Measurements from ENCODE around the gene GPR89B. TPM values are rescaled to one million over a fixed set of nuclear protein-coding genes. Genes with fewer than 3 reads are reported as not detected.
"Not testable (repeated sequence)": the region's sequence is repeated elsewhere in the genome, so short reads cannot be mapped to it uniquely, and the experiment has no call there.

The GPR89B gene
- 10 to 100 TPM; 15.2 to 28.7 (median 26.5) TPM for total RNA-seq

GRCh38 chr1:147928236-147929132 lies at the start of gene GPR89B:
TSS of gene GPR89B (plus strand) at chr1:147928420. CDS start at chr1:147928537, 117 bp downstream.
- H3K36me3 ChIP-seq; intact Hi-C loops (cut with DNase I; ENCODE audit: low total_unique reads); H3K9me3 ChIP-seq; H3K27me3 ChIP-seq; H3K4me1 ChIP-seq: not testable (repeated sequence)
- peak within 1 kb of the TSS; percentile 65 to 90 (median 90) for H3K4me3 ChIP-seq
- H3K27ac ChIP-seq = peak within 1 kb of the TSS; percentile 79 to 87
- DNase-seq (ENCODE audit: low spot score in 2 of 2) = peak; percentile 86 to 90
- TF ChIP-seq POLR2AphosphoS5 (IDR thresholded peaks at IDR 0.05) = peak in 1 of 3 donors; percentile 69

GRCh38 chr1:147879911-147880310 lies 48.3 kb upstream of the GPR89B start:
- DNase-seq (ENCODE audit: low spot score in 2 of 2) = no peak
- Histone ChIP-seq H3K4me1 (no peaks in the 10 kb centered on the region), H3K27ac (no peak overlapping the region), H3K9me3 (no peaks in the 10 kb centered on the region), H3K27me3 (no peaks in the 10 kb centered on the region), H3K36me3 (no peaks in the 10 kb centered on the region), H3K4me3 (no peak overlapping the region)
- intact Hi-C loops (cut with DNase I; ENCODE audit: low total_unique reads) = no loop called here
- TF ChIP-seq, protein P1, sequence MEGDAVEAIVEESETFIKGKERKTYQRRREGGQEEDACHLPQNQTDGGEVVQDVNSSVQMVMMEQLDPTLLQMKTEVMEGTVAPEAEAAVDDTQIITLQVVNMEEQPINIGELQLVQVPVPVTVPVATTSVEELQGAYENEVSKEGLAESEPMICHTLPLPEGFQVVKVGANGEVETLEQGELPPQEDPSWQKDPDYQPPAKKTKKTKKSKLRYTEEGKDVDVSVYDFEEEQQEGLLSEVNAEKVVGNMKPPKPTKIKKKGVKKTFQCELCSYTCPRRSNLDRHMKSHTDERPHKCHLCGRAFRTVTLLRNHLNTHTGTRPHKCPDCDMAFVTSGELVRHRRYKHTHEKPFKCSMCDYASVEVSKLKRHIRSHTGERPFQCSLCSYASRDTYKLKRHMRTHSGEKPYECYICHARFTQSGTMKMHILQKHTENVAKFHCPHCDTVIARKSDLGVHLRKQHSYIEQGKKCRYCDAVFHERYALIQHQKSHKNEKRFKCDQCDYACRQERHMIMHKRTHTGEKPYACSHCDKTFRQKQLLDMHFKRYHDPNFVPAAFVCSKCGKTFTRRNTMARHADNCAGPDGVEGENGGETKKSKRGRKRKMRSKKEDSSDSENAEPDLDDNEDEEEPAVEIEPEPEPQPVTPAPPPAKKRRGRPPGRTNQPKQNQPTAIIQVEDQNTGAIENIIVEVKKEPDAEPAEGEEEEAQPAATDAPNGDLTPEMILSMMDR (IDR thresholded peaks at IDR 0.05) = no peak
- TF ChIP-seq POLR2A (IDR thresholded peaks at IDR 0.05) (no peak), POLR2AphosphoS5 (IDR thresholded peaks at IDR 0.05) (no peak)

DNA sequence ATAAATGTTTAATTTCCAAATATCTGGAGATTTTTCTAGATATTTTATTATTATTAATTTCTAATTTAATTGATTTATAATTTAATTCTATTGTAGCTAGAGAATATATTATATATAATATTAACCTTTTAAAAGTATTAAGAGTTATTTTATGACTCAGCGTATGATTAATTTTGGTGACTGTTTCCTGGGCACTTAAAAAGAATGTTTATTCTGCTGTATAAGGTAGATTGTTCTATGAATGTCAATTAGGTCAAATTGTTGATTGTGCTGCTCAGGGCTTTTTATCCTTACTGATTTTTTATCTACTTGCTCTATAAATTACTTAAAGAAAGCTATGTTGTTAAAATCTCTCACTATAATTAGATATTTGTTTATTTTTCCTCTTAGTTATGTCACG lies 45.7 kb upstream of the GPR89B start:
- DNase-seq (ENCODE audit: low spot score in 2 of 2) = no peak
- TF ChIP-seq POLR2A (IDR thresholded peaks at IDR 0.05) = no peak
- TF ChIP-seq, protein P1 (IDR thresholded peaks at IDR 0.05) = no peak
- no peak for TF ChIP-seq POLR2AphosphoS5 (IDR thresholded peaks at IDR 0.05)
- Histone ChIP-seq H3K4me3 (no peak overlapping the region), H3K27ac (no peak overlapping the region), H3K36me3 (no peaks in the 10 kb centered on the region), H3K9me3 (no peaks in the 10 kb centered on the region), H3K27me3 (no peaks in the 10 kb centered on the region), H3K4me1 (no peaks in the 10 kb centered on the region)
- intact Hi-C loops (cut with DNase I; ENCODE audit: low total_unique reads) = no loop called here

DNA sequence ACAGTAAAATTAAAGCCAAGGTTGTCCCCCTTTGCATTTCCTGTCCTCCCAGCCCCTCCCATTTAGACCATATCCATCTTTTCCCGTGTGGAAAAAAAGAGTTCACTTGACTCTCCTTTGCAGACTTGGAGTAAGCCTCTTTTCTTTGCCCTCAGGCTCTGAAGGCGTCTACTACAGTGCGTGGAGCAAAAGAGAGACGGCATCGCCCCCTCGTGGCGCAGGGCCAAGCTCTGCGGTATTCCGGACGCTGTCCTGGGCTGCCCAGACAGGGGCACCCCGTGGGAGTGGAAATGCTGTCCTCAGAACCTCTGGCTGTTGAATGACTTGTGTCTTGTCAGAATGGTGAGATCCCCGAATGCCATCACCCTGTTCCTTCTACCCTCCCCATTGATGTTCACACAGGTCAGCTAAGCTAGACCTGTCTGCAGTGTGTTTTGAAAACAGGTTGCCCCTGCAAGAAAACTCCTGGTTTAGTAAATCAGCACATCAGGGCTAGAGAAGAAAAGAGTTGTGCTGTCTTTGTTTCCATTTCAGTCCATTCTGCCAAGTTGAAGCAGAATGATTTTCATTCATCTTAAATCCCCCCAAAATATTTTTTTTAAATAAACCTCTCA lies 37.9 kb upstream of the GPR89B start:
- intact Hi-C loops (cut with DNase I; ENCODE audit: low total_unique reads) = no loop called here
- TF ChIP-seq POLR2A (IDR thresholded peaks at IDR 0.05) (no peak), POLR2AphosphoS5 (IDR thresholded peaks at IDR 0.05) (no peak)
- TF ChIP-seq, protein P1 (IDR thresholded peaks at IDR 0.05) = peak; percentile 15 to 32 (median 21)
- Histone ChIP-seq H3K4me3 (peak overlapping the region in 1 of 3 donors; percentile 10), H3K27ac (no peak overlapping the region), H3K27me3 (no peaks in the 10 kb centered on the region), H3K4me1 (no peaks in the 10 kb centered on the region), H3K9me3 (no peaks in the 10 kb centered on the region), H3K36me3 (no peaks in the 10 kb centered on the region)
- DNase-seq (ENCODE audit: low spot score in 2 of 2) = peak in 1 of 2 donors; percentile 22

GRCh38 chr1:147891088-147891487 lies 37.1 kb upstream of the GPR89B start:
- no peak overlapping the region for H3K27ac ChIP-seq
- no peaks in the 10 kb centered on the region for H3K36me3 ChIP-seq
- intact Hi-C loops (cut with DNase I; ENCODE audit: low total_unique reads) = no loop called here
- H3K4me3 ChIP-seq = no peak overlapping the region
- TF ChIP-seq POLR2A (IDR thresholded peaks at IDR 0.05) = no peak
- TF ChIP-seq, protein P1 (IDR thresholded peaks at IDR 0.05) = no peak
- no peak for TF ChIP-seq POLR2AphosphoS5 (IDR thresholded peaks at IDR 0.05)
- no peaks in the 10 kb centered on the region for H3K27me3 ChIP-seq
- no peak for DNase-seq (ENCODE audit: low spot score in 2 of 2)
- H3K9me3 ChIP-seq = no peaks in the 10 kb centered on the region
- no peaks in the 10 kb centered on the region for H3K4me1 ChIP-seq
